K562 (cell line): ENCODE data around the gene RPLP2. TPM values are rescaled to one million over a fixed set of nuclear protein-coding genes. Genes with fewer than 3 reads are reported as not detected.
A peak's percentile ranks its signal among the peaks of the same experiment; 100 is the strongest.

Source experiments
- CBFA2T2 ChIP-seq: fragments of 450-650 bp; conservative IDR thresholded peaks from 2 replicates; pipeline ENCODE4 v1.6.1; 2017; ENCODE audit warnings: mild to moderate bottlenecking
- CBX1 ChIP-seq: sonication (generic); IDR thresholded peaks from 2 replicates; pipeline ENCODE4 v1.6.1; 2016; ENCODE audit warnings: antibody characterized with exemption, low read depth, mild to moderate bottlenecking
- CBX8 ChIP-seq: fragments of 200-600 bp; sonication (generic); IDR thresholded peaks from 2 replicates; pipeline ENCODE4 v1.6.1; 2012; ENCODE audit warnings: borderline replicate concordance, mixed run types, low read depth, mild to moderate bottlenecking, moderate library complexity, mixed read lengths, low read length, control low read depth, inconsistent platforms; ENCODE audit not compliant: poor library complexity, severe bottlenecking; ENCODE audit errors: extremely low read depth
- EHMT2 ChIP-seq: fragments of 450-650 bp; IDR thresholded peaks from 2 replicates; pipeline ENCODE4 v1.6.1; 2018; ENCODE audit warnings: antibody characterized with exemption
- GABPB2 ChIP-seq: fragments of 250-450 bp; sonication (Bioruptor Pico); conservative IDR thresholded peaks from 2 replicates; pipeline ENCODE4 v1.5.1; 2021; ENCODE audit warnings: mild to moderate bottlenecking
- ILK ChIP-seq: fragments of 450-650 bp; IDR thresholded peaks from 2 replicates; pipeline ENCODE4 v1.6.1; 2016; ENCODE audit warnings: missing genetic modification characterization, low read depth, mild to moderate bottlenecking, missing compliant biosample characterization, moderate library complexity, borderline replicate concordance
- MTA3 ChIP-seq: fragments of 450-650 bp; formaldehyde crosslinking; IDR thresholded peaks from 2 replicates; pipeline ENCODE4 v1.6.1; 2017; ENCODE audit warnings: mild to moderate bottlenecking, borderline replicate concordance
- NRF1 ChIP-seq, 2 experiments: fragments of 450-650 bp; IDR thresholded peaks in 1 of 2; conservative IDR thresholded peaks in 1 of 2; 2 replicates each; pipeline ENCODE4 v1.6.1; 2014; ENCODE audit warnings: mild to moderate bottlenecking in 2 of 2
- PCBP1 ChIP-seq: fragments of 200-400 bp; formaldehyde crosslinking; IDR thresholded peaks from 2 replicates; pipeline ENCODE4 v1.6.1; 2018; ENCODE audit warnings: mild to moderate bottlenecking, low read depth, low read length; ENCODE audit not compliant: poor library complexity, severe bottlenecking
- SMARCC2 ChIP-seq: fragments of 450-650 bp; IDR thresholded peaks from 2 replicates; pipeline ENCODE4 v1.6.1; 2017; ENCODE audit warnings: antibody characterized with exemption, moderate library complexity, mild to moderate bottlenecking, low read depth
- SRSF3 ChIP-seq: fragments of 200-400 bp; formaldehyde crosslinking; IDR thresholded peaks from 2 replicates; pipeline ENCODE4 v1.6.1; 2016; ENCODE audit warnings: mild to moderate bottlenecking, low read length, moderate library complexity; ENCODE audit not compliant: insufficient read depth
- STAT5B ChIP-seq: fragments of 250-450 bp; sonication (Bioruptor Pico); IDR thresholded peaks from 2 replicates; pipeline ENCODE4 v1.8.0; 2021; ENCODE audit warnings: mild to moderate bottlenecking, inconsistent platforms
- THRA ChIP-seq: fragments of 450-650 bp; IDR thresholded peaks from 2 replicates; pipeline ENCODE4 v1.6.1; 2017; ENCODE audit warnings: mild to moderate bottlenecking, moderate library complexity
- YBX1 ChIP-seq: fragments of 450-650 bp; IDR thresholded peaks from 2 replicates; pipeline ENCODE4 v1.7.1; 2016; ENCODE audit warnings: mild to moderate bottlenecking
- ZBTB49 ChIP-seq: sonication (generic); formaldehyde crosslinking; IDR thresholded peaks from 2 replicates; pipeline ENCODE4 v1.8.0; 2022; ENCODE audit warnings: missing genetic modification reagents, mild to moderate bottlenecking, borderline replicate concordance
- ZC3H4 ChIP-seq: sonication (generic); formaldehyde crosslinking; IDR thresholded peaks from 2 replicates; pipeline ENCODE4 v1.9.0; 2021; ENCODE audit warnings: missing genetic modification reagents, borderline replicate concordance
- ZNF224 ChIP-seq: sonication (generic); formaldehyde crosslinking; IDR thresholded peaks from 2 replicates; pipeline ENCODE4 v1.8.0; 2022; ENCODE audit warnings: mild to moderate bottlenecking, missing genetic modification reagents
- ZNF507 ChIP-seq: conservative IDR thresholded peaks from 2 replicates; pipeline ENCODE4 v1.6.1; 2017; ENCODE audit warnings: missing genetic modification characterization, missing compliant biosample characterization
- ZNF77 ChIP-seq: fragments of 250-450 bp; sonication (Bioruptor Pico); IDR thresholded peaks from 2 replicates; pipeline ENCODE4 v1.5.0; 2020
- polyA plus RNA-seq, 8 experiments: library from polyadenylated mRNA; depleted of rRNA in 4 of 8; stranded (reverse) in 5 of 8; unstranded in 3 of 8; fragments of >200 nt; fragmentation: Nextera tagmentation in 2 of 8; fragmentation: Illumina TruSeq in 1 of 8; extraction: Ambion mirVana in 2 of 8; extraction: Trizol in 1 of 8; gene quantifications; 2 replicates each; pipeline versions ENCODE4 v1.2.1 to v1.2.3, GENCODE V29; 2011 to 2014; ENCODE audit warnings: inconsistent platforms in 1 of 8, missing spikeins in 1 of 8
- total RNA-seq, 7 experiments: library from RNA; depleted of rRNA in 6 of 7; stranded (reverse); fragments of >200 nt in 6 of 7; fragmentation: Illumina TruSeq in 2 of 7; extraction: Trizol in 2 of 7; gene quantifications; 2 replicates each; pipeline versions ENCODE4 v1.2.1 to v1.2.3, GENCODE V29; 2011 to 2021; ENCODE audit warnings: low replicate concordance in 1 of 7
- TF ChIP-seq, protein P1 (sequence below): fragments of 200-800 bp; sonication (Bioruptor generic); IDR thresholded peaks from 2 replicates; pipeline ENCODE4 v1.6.1; 2017; ENCODE audit warnings: missing genetic modification characterization, missing compliant biosample characterization
- TF ChIP-seq, protein P2 (sequence below), 2 experiments: IDR thresholded peaks; 2 replicates each; pipeline ENCODE4 v1.6.1; 2011; ENCODE audit warnings: borderline replicate concordance in 1 of 2, control low read depth in 1 of 2, low read depth in 1 of 2, low read length in 1 of 2, mild to moderate bottlenecking in 1 of 2, mixed read lengths in 1 of 2, moderate library complexity in 1 of 2; ENCODE audit not compliant: insufficient read depth in 1 of 2, insufficient read length in 1 of 2, poor library complexity in 1 of 2, severe bottlenecking in 1 of 2; ENCODE audit errors: extremely low read depth in 1 of 2

RPLP2 gene
- total and polyA plus RNA-seq, 9 of the 15 experiments (the other 6 are each of a cell fraction or from before 2014, with no cell fraction given), result 528 to 3,807 (median 1,633) TPM

- no peak for TF ChIP-seq ZNF224 (CRISPR knock-in tag)
- TF ChIP-seq CBX1, result 0 out of 2 replicates have a peak, but pooled peaks have one; percentile 54
- TF ChIP-seq SRSF3, result no peak
- no peak for TF ChIP-seq YBX1
- no peak for TF ChIP-seq PCBP1
- TF ChIP-seq, protein P1, sequence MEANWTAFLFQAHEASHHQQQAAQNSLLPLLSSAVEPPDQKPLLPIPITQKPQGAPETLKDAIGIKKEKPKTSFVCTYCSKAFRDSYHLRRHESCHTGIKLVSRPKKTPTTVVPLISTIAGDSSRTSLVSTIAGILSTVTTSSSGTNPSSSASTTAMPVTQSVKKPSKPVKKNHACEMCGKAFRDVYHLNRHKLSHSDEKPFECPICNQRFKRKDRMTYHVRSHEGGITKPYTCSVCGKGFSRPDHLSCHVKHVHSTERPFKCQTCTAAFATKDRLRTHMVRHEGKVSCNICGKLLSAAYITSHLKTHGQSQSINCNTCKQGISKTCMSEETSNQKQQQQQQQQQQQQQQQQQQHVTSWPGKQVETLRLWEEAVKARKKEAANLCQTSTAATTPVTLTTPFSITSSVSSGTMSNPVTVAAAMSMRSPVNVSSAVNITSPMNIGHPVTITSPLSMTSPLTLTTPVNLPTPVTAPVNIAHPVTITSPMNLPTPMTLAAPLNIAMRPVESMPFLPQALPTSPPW (CRISPR knock-in tag), result peak; percentile 78
- TF ChIP-seq ZBTB49 (CRISPR knock-in tag), result no peak
- no peak for TF ChIP-seq SMARCC2
- no peak for TF ChIP-seq GABPB2
- TF ChIP-seq EHMT2, result no peak
- TF ChIP-seq MTA3, result peak; percentile 98
- TF ChIP-seq ILK (tag), result no peak
- TF ChIP-seq STAT5B (CRISPR knock-in tag), result no peak
- TF ChIP-seq ZNF507, result no peak
- TF ChIP-seq THRA, result no peak
- TF ChIP-seq ZC3H4, result no peak
- TF ChIP-seq, protein P2, sequence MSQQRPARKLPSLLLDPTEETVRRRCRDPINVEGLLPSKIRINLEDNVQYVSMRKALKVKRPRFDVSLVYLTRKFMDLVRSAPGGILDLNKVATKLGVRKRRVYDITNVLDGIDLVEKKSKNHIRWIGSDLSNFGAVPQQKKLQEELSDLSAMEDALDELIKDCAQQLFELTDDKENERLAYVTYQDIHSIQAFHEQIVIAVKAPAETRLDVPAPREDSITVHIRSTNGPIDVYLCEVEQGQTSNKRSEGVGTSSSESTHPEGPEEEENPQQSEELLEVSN (IDR thresholded peaks at IDR 0.05; ENCODE audit: borderline replicate concordance in 1 of 2, extremely low read depth in 1 of 2, insufficient read depth in 1 of 2, insufficient read length in 1 of 2, low read depth in 1 of 2, low read length in 1 of 2, poor library complexity in 1 of 2, severe bottlenecking in 1 of 2), result peak; percentile 26 to 70
- TF ChIP-seq CBX8, result no peak
- TF ChIP-seq NRF1 (conservative IDR thresholded peaks at IDR 0.05 in 1 of 2, IDR thresholded peaks at IDR 0.05 in 1 of 2), result no peak; a peak in 2 of 4 replicates
- no peak for TF ChIP-seq CBFA2T2
- no peak for TF ChIP-seq ZNF77 (CRISPR knock-in tag)
Observed at GRCh38 chr11:819129-819931, 9.6 kb downstream of the RPLP2 start (continued).
